K562 (cell line): ENCODE data around the gene PRKAA1. TPM values are rescaled to one million over a fixed set of nuclear protein-coding genes. Genes with fewer than 3 reads are reported as not detected.
A peak's percentile ranks its signal among the peaks of the same experiment; 100 is the strongest.

Source experiments
- C11orf30 ChIP-seq: fragments of 450-650 bp; IDR thresholded peaks from 2 replicates; pipeline ENCODE4 v1.6.1; 2016; ENCODE audit warnings: low read depth, mild to moderate bottlenecking
- E2F4 ChIP-seq: sonication (generic); formaldehyde crosslinking; IDR thresholded peaks from 2 replicates; pipeline ENCODE4 v1.8.0; 2022; ENCODE audit warnings: mild to moderate bottlenecking, low read depth, missing genetic modification reagents
- EP400 ChIP-seq: fragments of 450-650 bp; IDR thresholded peaks from 2 replicates; pipeline ENCODE4 v1.6.1; 2017; ENCODE audit warnings: antibody characterized with exemption, mild to moderate bottlenecking, moderate library complexity
- HDAC6 ChIP-seq: IDR thresholded peaks from 2 replicates; pipeline ENCODE4 v1.6.1; 2012; ENCODE audit warnings: low read depth, mild to moderate bottlenecking, control low read depth, inconsistent platforms, low read length, moderate library complexity
- HLTF ChIP-seq: fragments of 450-650 bp; IDR thresholded peaks from 2 replicates; pipeline ENCODE4 v1.6.1; 2016
- MAFG ChIP-seq: fragments of 450-650 bp; conservative IDR thresholded peaks from 2 replicates; pipeline ENCODE4 v1.6.1; 2016; ENCODE audit warnings: missing genetic modification characterization, missing compliant biosample characterization
- NEUROD1 ChIP-seq: fragments of 150-350 bp; IDR thresholded peaks from 2 replicates; pipeline ENCODE4 v1.6.1; 2014; ENCODE audit warnings: borderline replicate concordance, low read length, low read depth; ENCODE audit not compliant: partially characterized antibody
- NFE2L1 ChIP-seq: fragments of 450-650 bp; IDR thresholded peaks from 2 replicates; pipeline ENCODE4 v1.6.1; 2016; ENCODE audit warnings: missing genetic modification characterization, low read depth, mild to moderate bottlenecking, missing compliant biosample characterization, moderate library complexity, borderline replicate concordance
- SRSF7 ChIP-seq: fragments of 200-400 bp; formaldehyde crosslinking; optimal IDR thresholded peaks from 2 replicates; pipeline ENCODE3; 2017; ENCODE audit warnings: mild to moderate bottlenecking, low read depth, low read length
- ZNF165 ChIP-seq: fragments of 250-450 bp; sonication (Bioruptor Pico); IDR thresholded peaks from 2 replicates; pipeline ENCODE4 v1.4.0; 2020; ENCODE audit warnings: borderline replicate concordance
- ZNF239 ChIP-seq: fragments of 250-450 bp; sonication (Bioruptor Pico); IDR thresholded peaks from 2 replicates; pipeline ENCODE4 v1.4.0; 2020; ENCODE audit warnings: mild to moderate bottlenecking
- polyA plus RNA-seq, 8 experiments: library from polyadenylated mRNA; depleted of rRNA in 4 of 8; stranded (reverse) in 5 of 8; unstranded in 3 of 8; fragments of >200 nt; fragmentation: Nextera tagmentation in 2 of 8; fragmentation: Illumina TruSeq in 1 of 8; extraction: Ambion mirVana in 2 of 8; extraction: Trizol in 1 of 8; gene quantifications; 2 replicates each; pipeline versions ENCODE4 v1.2.1 to v1.2.3, GENCODE V29; 2011 to 2014; ENCODE audit warnings: inconsistent platforms in 1 of 8, missing spikeins in 1 of 8
- total RNA-seq, 7 experiments: library from RNA; depleted of rRNA in 6 of 7; stranded (reverse); fragments of >200 nt in 6 of 7; fragmentation: Illumina TruSeq in 2 of 7; extraction: Trizol in 2 of 7; gene quantifications; 2 replicates each; pipeline versions ENCODE4 v1.2.1 to v1.2.3, GENCODE V29; 2011 to 2021; ENCODE audit warnings: low replicate concordance in 1 of 7
- TF ChIP-seq, protein P1 (sequence below): fragments of 450-650 bp; IDR thresholded peaks from 2 replicates; pipeline ENCODE4 v1.6.1; 2016; ENCODE audit warnings: mild to moderate bottlenecking, moderate library complexity
- TF ChIP-seq, protein P2 (sequence below), 2 experiments: fragments of 150-350 bp in 1 of 2; IDR thresholded peaks; 2 replicates each; pipeline ENCODE4 v1.6.1; 2012 to 2016; ENCODE audit warnings: low read depth in 2 of 2, low read length in 2 of 2, mild to moderate bottlenecking in 1 of 2, moderate library complexity in 1 of 2

PRKAA1 gene
- total and polyA plus RNA-seq, 9 of the 15 experiments (the other 6 are each of a cell fraction or from before 2014, with no cell fraction given): 24.5 to 84.0 (median 51.4) TPM

DNA sequence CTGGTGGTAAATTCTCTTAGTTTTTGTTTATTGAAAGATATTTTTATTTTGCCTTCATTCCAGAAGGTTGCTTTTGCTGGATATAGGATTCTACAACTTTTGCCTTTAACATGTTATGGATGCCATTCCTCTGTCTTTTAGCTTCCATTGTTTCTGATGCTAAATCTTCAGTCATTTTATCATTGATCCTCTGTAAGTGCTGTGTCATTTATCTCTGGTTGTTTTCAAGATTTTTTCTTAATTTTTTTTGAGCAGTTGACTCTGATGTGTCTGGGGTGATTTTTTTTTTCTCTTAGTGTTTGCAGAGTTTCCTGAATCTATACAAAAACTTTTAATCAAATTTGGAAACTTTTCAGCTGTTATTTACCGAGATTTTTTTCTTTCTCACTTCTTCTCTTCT lies 49.4 kb upstream of the PRKAA1 start (continued):
- TF ChIP-seq, protein P1, sequence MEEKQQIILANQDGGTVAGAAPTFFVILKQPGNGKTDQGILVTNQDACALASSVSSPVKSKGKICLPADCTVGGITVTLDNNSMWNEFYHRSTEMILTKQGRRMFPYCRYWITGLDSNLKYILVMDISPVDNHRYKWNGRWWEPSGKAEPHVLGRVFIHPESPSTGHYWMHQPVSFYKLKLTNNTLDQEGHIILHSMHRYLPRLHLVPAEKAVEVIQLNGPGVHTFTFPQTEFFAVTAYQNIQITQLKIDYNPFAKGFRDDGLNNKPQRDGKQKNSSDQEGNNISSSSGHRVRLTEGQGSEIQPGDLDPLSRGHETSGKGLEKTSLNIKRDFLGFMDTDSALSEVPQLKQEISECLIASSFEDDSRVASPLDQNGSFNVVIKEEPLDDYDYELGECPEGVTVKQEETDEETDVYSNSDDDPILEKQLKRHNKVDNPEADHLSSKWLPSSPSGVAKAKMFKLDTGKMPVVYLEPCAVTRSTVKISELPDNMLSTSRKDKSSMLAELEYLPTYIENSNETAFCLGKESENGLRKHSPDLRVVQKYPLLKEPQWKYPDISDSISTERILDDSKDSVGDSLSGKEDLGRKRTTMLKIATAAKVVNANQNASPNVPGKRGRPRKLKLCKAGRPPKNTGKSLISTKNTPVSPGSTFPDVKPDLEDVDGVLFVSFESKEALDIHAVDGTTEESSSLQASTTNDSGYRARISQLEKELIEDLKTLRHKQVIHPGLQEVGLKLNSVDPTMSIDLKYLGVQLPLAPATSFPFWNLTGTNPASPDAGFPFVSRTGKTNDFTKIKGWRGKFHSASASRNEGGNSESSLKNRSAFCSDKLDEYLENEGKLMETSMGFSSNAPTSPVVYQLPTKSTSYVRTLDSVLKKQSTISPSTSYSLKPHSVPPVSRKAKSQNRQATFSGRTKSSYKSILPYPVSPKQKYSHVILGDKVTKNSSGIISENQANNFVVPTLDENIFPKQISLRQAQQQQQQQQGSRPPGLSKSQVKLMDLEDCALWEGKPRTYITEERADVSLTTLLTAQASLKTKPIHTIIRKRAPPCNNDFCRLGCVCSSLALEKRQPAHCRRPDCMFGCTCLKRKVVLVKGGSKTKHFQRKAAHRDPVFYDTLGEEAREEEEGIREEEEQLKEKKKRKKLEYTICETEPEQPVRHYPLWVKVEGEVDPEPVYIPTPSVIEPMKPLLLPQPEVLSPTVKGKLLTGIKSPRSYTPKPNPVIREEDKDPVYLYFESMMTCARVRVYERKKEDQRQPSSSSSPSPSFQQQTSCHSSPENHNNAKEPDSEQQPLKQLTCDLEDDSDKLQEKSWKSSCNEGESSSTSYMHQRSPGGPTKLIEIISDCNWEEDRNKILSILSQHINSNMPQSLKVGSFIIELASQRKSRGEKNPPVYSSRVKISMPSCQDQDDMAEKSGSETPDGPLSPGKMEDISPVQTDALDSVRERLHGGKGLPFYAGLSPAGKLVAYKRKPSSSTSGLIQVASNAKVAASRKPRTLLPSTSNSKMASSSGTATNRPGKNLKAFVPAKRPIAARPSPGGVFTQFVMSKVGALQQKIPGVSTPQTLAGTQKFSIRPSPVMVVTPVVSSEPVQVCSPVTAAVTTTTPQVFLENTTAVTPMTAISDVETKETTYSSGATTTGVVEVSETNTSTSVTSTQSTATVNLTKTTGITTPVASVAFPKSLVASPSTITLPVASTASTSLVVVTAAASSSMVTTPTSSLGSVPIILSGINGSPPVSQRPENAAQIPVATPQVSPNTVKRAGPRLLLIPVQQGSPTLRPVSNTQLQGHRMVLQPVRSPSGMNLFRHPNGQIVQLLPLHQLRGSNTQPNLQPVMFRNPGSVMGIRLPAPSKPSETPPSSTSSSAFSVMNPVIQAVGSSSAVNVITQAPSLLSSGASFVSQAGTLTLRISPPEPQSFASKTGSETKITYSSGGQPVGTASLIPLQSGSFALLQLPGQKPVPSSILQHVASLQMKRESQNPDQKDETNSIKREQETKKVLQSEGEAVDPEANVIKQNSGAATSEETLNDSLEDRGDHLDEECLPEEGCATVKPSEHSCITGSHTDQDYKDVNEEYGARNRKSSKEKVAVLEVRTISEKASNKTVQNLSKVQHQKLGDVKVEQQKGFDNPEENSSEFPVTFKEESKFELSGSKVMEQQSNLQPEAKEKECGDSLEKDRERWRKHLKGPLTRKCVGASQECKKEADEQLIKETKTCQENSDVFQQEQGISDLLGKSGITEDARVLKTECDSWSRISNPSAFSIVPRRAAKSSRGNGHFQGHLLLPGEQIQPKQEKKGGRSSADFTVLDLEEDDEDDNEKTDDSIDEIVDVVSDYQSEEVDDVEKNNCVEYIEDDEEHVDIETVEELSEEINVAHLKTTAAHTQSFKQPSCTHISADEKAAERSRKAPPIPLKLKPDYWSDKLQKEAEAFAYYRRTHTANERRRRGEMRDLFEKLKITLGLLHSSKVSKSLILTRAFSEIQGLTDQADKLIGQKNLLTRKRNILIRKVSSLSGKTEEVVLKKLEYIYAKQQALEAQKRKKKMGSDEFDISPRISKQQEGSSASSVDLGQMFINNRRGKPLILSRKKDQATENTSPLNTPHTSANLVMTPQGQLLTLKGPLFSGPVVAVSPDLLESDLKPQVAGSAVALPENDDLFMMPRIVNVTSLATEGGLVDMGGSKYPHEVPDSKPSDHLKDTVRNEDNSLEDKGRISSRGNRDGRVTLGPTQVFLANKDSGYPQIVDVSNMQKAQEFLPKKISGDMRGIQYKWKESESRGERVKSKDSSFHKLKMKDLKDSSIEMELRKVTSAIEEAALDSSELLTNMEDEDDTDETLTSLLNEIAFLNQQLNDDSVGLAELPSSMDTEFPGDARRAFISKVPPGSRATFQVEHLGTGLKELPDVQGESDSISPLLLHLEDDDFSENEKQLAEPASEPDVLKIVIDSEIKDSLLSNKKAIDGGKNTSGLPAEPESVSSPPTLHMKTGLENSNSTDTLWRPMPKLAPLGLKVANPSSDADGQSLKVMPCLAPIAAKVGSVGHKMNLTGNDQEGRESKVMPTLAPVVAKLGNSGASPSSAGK: 0 out of 2 replicates have a peak, but pooled peaks have one; percentile 10
- peak; percentile 86 for TF ChIP-seq MAFG (tag)
- TF ChIP-seq SRSF7: no peak
- peak; percentile 56; the same call in 1 of the 2 replicates for TF ChIP-seq NFE2L1 (tag)
- no peak for TF ChIP-seq HDAC6
- TF ChIP-seq, protein P2, sequence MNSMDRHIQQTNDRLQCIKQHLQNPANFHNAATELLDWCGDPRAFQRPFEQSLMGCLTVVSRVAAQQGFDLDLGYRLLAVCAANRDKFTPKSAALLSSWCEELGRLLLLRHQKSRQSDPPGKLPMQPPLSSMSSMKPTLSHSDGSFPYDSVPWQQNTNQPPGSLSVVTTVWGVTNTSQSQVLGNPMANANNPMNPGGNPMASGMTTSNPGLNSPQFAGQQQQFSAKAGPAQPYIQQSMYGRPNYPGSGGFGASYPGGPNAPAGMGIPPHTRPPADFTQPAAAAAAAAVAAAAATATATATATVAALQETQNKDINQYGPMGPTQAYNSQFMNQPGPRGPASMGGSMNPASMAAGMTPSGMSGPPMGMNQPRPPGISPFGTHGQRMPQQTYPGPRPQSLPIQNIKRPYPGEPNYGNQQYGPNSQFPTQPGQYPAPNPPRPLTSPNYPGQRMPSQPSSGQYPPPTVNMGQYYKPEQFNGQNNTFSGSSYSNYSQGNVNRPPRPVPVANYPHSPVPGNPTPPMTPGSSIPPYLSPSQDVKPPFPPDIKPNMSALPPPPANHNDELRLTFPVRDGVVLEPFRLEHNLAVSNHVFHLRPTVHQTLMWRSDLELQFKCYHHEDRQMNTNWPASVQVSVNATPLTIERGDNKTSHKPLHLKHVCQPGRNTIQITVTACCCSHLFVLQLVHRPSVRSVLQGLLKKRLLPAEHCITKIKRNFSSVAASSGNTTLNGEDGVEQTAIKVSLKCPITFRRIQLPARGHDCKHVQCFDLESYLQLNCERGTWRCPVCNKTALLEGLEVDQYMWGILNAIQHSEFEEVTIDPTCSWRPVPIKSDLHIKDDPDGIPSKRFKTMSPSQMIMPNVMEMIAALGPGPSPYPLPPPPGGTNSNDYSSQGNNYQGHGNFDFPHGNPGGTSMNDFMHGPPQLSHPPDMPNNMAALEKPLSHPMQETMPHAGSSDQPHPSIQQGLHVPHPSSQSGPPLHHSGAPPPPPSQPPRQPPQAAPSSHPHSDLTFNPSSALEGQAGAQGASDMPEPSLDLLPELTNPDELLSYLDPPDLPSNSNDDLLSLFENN (IDR thresholded peaks at IDR 0.05; ENCODE audit: low read depth in 2 of 2, low read length in 2 of 2): no peak
- no peak for TF ChIP-seq ZNF165 (CRISPR knock-in tag)
- TF ChIP-seq ZNF239 (CRISPR knock-in tag): no peak
- peak; percentile 48; the same call in 1 of the 2 replicates for TF ChIP-seq C11orf30
- TF ChIP-seq EP400: no peak
- TF ChIP-seq HLTF: no peak
- no peak for TF ChIP-seq NEUROD1
- no peak for TF ChIP-seq E2F4 (CRISPR knock-in tag)
